HG02885 (cell line): Measurements from ENCODE around the gene DDX24.

Source experiments
- ATAC-seq: cut with Tn5 transposase; IDR thresholded peaks from one replicate; pipeline ENCODE4 v1.9.1; 2021; ENCODE audit warnings: mild to moderate bottlenecking; ENCODE audit not compliant: unreplicated experiment, poor library complexity

The DDX24 gene

GRCh38 chr14:94038510-94038909 is 42.5 kb downstream of the DDX24 start:
- no peak for ATAC-seq

DNA sequence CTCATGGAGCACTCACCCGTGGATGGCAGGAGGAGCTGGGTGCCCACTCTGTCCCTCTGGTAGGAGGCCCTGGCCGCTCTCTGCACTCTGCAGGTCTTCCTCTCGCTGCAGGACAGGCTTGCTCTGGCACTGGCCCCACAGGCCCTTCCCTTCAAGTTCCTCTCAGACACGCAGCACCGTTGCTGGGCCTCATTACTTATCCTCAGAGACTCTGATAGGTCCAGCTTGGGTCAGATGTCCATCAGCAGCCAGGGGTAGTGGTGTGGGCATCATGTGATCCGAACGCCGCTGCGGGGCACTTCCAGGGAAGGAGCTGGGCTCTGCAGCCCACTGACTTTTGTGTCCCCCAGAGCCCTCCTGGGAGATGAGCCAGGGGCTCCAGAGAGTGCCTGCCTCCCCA is 43.0 kb downstream of the DDX24 start:
- no peak for ATAC-seq

GRCh38 chr14:94036313-94037167 is 44.5 kb downstream of the DDX24 start:
- ATAC-seq, result peak; percentile 93

DNA sequence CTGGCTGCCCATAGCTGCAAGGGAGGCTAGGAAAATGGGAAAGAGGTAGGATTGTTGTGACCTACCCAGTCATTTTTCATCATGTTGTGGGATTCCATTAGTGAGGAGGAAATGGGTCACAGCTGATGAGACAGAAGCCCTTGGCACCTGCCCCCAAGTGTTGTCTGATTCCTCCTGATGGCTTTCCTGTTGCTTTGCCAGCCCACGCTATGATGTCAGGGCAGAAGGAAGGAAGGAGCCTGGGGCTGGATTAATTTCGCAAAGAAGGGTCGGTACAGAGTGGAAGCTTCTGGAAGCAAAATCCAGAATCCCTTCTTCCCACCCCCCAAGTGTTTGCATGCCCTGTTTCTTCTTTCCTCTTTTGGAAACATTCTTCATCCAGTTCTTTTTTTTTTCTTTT is 46.1 kb downstream of the DDX24 start:
- no peak for ATAC-seq

DNA sequence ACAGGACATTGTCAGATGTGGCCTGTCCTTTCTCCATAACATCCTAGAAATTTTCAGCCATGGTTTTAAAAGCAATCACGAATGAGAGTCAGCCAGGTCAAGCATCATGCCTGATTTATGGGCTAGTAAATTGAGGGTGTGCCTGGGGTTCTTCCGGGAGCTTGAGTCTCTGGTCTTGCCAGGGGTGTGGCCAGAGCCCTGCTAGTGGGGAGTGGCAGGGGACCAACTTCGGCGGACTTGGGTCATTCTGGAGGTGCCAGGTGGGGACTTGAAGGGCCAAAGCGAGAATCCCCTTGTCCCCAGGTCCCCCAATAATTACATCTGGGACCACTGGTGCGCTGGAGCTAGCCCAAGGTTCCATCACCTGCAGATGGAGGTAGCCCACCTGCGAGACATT is 49.1 kb downstream of the DDX24 start:
- no peak for ATAC-seq

DNA sequence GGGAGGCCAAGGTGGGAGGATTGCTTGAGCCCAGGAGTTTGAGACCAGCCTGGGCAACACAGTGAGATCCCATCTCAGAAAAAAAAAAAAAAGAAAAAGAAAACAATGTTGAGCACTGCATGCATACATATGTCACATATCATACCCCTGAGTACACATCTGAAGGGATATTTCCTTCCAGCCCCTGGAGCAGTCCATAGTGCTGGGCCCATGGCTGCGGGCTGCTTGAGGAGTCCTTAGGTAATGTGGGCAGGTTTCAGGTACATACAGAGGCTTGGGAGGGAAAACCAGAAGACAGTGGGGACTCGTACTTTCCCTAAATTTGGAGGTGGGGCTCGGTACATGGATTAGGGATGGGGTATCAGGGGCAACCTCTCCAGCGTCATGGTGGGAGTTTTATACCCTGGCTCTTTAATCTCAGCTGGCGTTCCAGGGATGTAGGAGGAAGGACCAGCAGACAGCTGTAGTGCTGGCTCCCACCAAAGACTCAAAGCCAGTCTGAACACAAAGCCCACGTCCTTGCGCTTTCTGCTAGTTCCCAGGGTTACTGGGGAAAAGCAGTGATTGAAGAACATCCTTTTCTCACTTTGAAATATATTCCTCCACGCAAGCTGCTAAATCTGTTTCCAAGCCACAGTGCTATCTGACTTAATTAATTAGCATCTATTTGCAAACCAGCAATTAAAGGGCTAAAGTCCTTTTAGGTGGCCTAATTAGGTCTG is 49.7 kb downstream of the DDX24 start:
- no peak for ATAC-seq

DNA sequence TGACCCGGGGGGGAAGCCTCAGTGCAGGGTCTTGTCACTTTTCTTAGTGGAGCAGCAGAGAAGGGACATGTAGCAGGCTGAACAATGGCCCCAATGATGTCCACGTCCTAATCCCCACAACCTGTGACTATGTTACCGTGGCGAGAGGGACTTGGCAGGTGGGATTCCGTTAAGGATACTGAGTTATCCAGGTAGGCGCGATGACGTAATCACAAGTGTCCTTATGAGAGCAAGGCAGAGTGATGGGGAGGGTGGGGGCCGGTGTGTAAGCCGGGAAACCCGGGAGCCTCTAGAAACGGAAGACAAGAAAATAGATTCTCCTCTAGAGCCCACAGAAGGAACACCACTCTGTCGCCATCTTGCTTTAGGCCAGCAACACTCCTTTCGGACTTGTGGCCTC is 50.4 kb downstream of the DDX24 start:
- ATAC-seq, result no peak

DNA sequence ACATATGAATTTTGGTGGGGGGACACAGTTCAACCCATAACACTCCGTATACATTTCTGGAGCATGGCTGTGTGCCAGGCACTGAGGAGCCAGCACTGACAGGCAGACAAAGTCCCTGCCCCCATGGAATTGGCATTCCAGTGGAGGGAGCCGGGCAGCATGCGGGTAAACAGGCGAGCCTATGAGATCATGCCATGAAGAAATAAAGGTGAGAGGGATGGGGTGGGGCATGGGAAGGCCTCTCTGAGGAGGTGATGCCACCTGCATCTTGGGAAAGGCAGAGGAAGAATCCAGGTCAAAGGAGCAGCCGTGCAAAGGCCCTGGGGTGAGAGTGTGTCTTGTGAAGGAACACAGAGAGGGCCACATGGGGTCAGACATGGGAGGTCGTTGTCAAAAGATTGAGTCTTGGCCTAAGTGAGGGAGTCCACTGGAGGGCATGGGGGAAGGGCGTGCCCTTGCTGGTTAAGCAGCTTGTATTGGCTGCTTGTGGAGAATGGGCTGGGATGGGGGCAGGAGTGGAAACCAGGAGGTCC is 51.3 kb downstream of the DDX24 start:
- ATAC-seq, result no peak

- ATAC-seq, result no peak
Observed at GRCh38 chr14:94029265-94029664, 51.7 kb downstream of the DDX24 start.

GRCh38 chr14:94028450-94028826 is 52.6 kb downstream of the DDX24 start:
- no peak for ATAC-seq

- ATAC-seq, result no peak
Observed at GRCh38 chr14:94027566-94028449, 53.2 kb downstream of the DDX24 start.

GRCh38 chr14:94026889-94027469 is 54.0 kb downstream of the DDX24 start:
- no peak for ATAC-seq

DNA sequence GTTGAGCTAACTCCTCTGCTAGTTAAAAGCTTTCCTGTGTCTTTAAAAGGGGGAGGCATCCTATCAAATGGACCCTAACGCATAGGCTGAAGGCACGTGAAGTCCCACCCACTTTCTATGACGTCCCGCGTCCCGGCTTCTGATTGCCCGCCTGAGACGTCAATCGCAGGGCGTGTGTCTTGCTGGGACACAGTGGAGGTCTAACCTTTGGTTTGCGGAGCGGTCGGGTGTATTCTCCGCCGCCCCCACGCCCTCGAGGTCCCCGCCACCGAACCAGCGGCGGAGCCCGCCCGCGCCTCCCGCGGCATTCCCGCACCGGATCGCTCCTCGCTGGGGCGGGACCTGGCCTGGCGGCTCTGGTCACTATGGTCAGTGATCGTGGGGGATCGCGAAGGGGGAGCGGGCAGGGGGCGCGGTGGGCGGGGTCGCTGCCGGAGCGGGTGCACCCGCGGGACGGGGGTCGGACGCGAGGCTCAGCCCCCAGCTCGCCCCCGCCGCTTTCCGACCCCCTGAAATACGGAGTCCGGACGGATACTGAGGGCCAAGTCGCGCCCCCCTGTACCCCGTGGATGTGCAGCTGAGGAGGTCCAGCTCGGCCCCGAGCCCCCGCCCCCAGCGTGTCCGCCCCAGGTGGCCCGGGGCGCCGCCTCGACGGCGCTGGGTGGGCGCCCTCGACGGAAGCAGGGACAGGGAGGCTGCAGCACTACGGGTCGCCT is 54.7 kb downstream of the DDX24 start, which contains the start of gene OTUB2:
OTUB2 (plus strand) TSS at position 168 of the 716 bp plus-strand sequence; CDS start at position 366, 198 bp downstream.
- ATAC-seq, result peak; percentile 99

- no peak for ATAC-seq
Observed at GRCh38 chr14:94025720-94026119, 55.3 kb downstream of the DDX24 start.

GRCh38 chr14:94024549-94024948 is 56.5 kb downstream of the DDX24 start:
- ATAC-seq, result no peak

DNA sequence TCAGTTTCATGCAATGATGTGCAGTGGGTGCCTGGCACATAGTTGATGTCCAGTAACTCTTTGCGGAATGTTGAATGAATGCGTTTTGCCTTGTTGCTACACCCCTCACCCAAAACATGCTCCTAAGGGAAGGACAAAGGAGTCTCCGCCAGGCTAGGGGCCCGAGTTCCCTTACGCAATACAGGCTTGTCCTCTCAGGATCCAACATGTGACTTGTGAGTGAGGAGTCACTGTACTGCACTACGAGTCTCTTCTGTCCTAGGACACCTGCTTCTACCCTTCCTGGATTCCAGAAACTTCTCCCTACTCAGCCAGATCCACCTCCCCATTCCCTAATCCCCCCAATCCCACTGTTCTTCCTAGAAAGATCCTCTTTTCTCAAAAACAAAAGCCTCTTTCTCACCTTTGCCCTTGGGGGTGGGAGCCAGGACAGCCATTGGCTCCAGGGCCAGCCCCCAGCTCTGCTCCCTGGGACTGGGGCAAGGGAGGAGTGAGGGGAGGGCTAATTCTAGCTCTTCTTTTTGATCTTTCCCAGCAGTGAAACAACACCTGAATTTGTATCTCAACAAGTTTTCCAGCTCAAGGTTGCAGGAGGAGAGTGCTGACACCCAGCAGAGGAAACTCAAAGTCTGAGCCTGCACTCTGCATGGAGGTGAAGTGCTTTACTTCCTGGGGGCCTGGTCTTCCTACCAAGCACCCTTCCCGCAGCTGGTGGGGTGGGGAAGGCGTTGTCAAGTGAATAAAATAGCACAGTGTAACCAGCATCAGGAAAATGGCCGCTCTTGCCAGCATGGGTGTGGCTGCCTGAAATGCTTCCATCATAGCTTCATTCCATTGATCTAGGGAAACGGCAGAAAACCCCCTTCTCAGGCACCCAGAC is 58.2 kb downstream of the DDX24 start:
- ATAC-seq, result no peak

- ATAC-seq, result no peak
Observed at GRCh38 chr14:94021416-94022157, 59.4 kb downstream of the DDX24 start.

GRCh38 chr14:94021001-94021400 is 60.0 kb downstream of the DDX24 start:
- no peak for ATAC-seq
